GM12801 (cell line): ENCODE data around the gene IRF1.

ENCODE experiments used
- TF ChIP-seq, protein P1 (sequence below): IDR thresholded peaks from one replicate; pipeline ENCODE4 v1.5.1; 2011; ENCODE audit warnings: control low read depth; ENCODE audit not compliant: insufficient read length; ENCODE audit errors: extremely low read depth

Gene IRF1

DNA sequence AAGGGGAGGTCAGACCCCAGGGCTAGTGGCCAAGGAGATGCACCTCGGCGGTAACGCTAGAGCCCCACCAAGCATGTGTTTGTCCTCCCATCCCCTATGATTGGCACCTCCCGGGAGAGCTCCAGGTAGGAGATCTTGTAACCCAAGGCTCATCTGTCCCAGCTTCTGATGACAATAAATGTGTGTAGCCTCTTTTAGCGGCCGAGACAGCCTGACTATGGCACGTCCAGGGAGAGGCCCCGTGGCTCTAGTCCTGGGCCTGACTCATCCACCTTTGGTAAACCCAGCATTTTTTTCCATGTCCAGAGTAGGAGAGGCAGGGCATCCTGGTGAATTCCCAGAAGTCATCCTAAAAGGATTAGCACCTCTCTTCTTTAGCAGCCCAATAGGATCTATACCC lies 39.2 kb downstream of the IRF1 start:
- TF ChIP-seq, protein P1, sequence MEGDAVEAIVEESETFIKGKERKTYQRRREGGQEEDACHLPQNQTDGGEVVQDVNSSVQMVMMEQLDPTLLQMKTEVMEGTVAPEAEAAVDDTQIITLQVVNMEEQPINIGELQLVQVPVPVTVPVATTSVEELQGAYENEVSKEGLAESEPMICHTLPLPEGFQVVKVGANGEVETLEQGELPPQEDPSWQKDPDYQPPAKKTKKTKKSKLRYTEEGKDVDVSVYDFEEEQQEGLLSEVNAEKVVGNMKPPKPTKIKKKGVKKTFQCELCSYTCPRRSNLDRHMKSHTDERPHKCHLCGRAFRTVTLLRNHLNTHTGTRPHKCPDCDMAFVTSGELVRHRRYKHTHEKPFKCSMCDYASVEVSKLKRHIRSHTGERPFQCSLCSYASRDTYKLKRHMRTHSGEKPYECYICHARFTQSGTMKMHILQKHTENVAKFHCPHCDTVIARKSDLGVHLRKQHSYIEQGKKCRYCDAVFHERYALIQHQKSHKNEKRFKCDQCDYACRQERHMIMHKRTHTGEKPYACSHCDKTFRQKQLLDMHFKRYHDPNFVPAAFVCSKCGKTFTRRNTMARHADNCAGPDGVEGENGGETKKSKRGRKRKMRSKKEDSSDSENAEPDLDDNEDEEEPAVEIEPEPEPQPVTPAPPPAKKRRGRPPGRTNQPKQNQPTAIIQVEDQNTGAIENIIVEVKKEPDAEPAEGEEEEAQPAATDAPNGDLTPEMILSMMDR: no peak

DNA sequence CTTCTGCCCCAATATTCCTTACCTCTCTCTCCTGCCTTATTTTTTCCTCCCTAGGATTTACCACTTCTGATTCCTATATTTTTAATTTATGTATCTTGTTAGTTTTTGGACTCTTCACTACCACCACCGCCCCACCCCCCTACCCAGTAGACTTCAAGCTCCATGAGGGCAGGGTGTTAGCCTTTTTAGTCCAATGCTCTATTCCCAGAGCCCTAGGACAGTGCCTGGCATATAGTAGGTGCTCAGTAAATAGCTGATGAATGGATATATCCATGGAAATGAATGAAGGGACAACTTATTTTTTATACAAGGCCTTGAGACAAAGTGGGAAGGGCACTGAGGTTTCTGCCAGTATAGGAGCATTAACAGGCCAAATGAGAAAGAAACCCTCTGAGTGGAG lies 41.5 kb downstream of the IRF1 start:
- TF ChIP-seq, protein P1: no peak

DNA sequence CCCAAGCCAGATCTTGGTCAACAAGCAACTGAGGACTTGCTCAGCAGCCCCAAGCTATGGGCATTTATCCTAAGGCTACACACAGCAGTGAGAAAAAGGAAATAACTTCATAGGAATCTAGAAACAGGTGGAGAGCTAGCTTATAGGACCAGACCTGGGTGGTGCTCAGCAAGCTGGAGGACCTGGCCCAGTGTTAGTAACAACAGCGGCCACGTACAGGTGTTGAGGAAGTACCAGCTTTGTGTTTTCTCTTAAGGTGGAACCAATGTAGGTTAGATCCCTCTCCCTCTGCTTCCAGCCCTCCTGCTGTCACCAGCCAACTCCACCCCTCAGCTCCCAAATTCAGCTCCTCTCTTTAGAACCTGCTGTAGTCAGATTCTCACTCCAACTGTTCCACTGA lies 43.4 kb downstream of the IRF1 start:
- TF ChIP-seq, protein P1: no peak

DNA sequence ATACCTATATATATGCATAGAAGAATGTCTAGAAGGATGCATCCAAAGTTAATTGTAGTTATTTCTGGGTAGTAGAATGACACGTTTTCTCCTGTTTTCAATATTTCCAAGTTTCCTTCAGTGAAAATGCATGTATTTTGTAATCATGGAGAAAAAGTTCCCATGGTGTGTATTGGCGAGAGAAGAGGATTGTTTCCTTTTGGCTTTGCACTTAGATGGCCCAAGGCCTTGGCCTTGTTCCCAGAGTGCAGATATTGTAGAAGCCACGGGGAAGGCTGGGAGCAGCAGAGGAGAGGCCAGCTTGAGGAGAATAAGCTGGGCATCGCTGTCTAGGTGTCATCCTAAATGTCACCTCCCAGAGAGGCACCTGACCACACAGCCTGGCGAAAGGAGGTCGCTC lies 44.0 kb downstream of the IRF1 start:
- TF ChIP-seq, protein P1: no peak

DNA sequence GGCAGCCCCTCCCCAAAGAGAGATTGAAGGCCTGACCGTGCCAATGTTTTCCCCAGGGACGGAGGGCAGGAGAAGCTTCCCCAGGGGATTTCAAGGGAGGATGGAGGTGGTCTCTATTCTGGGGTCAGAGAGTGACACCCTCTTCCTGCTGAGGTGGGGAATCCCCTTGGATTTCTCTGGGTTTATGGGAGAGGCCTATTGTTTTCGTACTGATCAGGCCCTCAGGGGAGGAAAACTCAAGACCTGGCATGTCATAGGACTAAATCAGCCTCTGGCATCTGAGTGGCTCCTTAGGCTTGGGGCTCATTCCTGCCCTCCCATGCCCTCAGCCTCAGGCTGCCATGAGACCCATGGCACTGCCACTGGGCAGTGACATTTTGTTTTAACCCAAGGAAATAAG lies 44.6 kb downstream of the IRF1 start:
- TF ChIP-seq, protein P1: no peak

DNA sequence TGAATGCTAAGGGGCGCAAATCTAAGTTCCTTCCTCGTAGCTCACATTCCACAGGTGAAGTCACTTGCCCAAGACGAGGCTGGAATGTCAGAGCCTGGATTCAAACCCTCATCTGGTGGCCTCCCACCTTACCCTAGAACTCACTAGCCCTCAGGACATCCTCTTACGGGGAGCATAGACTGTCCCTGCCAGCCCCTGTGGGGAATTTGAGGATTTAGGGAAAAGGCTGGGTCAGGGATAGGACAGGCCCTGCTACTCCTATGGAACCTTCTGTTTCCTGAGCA lies 45.0 kb downstream of the IRF1 start:
- TF ChIP-seq, protein P1: no peak

DNA sequence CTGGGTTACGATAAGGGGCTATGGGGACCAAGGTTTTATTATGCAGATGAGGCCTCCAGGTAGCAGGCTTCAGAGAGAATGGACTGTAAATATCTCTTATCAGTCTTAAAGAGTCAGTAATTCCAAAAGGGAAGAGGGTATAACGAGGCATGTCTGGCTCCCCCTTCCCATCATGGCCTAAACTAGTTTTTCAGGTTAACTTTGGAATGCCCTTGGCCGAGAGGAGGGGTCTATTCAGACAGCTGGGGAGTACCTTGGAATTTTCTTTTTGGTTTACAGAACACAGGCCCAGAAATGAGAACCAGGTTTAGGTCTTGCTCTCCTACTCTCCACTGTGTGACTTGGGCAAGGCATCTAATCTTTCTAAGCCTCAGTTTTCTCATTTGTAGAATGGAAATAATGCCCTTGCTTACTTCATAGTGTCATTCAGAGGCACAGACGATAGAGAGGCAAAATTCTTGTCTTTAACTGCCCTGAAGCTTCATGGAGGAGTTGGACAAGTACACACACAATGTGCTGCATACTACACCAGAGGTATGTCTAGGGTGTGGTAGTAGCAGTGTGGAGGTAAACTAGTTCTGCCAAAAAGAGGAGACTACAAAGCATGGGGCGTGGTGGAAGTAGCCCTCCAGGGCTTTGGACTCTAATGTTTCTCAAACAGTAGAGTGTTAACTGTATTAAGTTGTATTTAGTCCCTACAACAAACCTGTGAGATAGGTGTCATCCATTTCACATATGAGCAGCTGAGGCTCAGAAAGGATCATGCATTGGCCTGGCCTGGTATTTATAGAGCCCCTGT lies 45.5 kb downstream of the IRF1 start:
- TF ChIP-seq, protein P1: no peak
